SK-N-SH treated with all-trans-retinoic acid at 6 μM for 48 hours (cell line): Measurements from ENCODE around the gene LRRFIP1.

Source experiments
- ATAC-seq: fragments of 200-7000 bp; cut with Tn5 transposase; 3 replicates; pipeline ENCODE4 v1.9.1; 2020; ENCODE audit warnings: mild to moderate bottlenecking, moderate library complexity
- ARNTL ChIP-seq: fragments of 450-650 bp; formaldehyde crosslinking; IDR thresholded peaks from 2 replicates; pipeline ENCODE4 v1.5.0; 2020; ENCODE audit warnings: low read depth, mild to moderate bottlenecking, moderate library complexity, borderline replicate concordance
- BACH2 ChIP-seq: fragments of 250-450 bp; sonication (Bioruptor Pico); IDR thresholded peaks from 2 replicates; pipeline ENCODE4 v1.9.0; 2021; ENCODE audit warnings: mild to moderate bottlenecking, borderline replicate concordance
- CSDC2 ChIP-seq: fragments of 250-450 bp; sonication (Bioruptor Pico); IDR thresholded peaks from 2 replicates; pipeline ENCODE4 v1.5.0; 2020; ENCODE audit warnings: mild to moderate bottlenecking, moderate library complexity
- ESRRG ChIP-seq: fragments of 250-450 bp; sonication (Bioruptor Pico); IDR thresholded peaks from 2 replicates; pipeline ENCODE4 v1.6.1; 2021; ENCODE audit warnings: mild to moderate bottlenecking
- GLIS3 ChIP-seq: fragments of 250-450 bp; sonication (Bioruptor Pico); IDR thresholded peaks from 2 replicates; pipeline ENCODE4 v1.5.0; 2020; ENCODE audit warnings: mild to moderate bottlenecking, moderate library complexity
- ISL1 ChIP-seq: fragments of 250-450 bp; sonication (Bioruptor Pico); IDR thresholded peaks from 2 replicates; pipeline ENCODE4 v2.1.2; 2022; ENCODE audit warnings: mild to moderate bottlenecking, moderate library complexity
- OSR1 ChIP-seq: fragments of 250-450 bp; sonication (Bioruptor Pico); IDR thresholded peaks from 2 replicates; pipeline ENCODE4 v1.8.0; 2022; ENCODE audit warnings: moderate library complexity, mild to moderate bottlenecking, inconsistent platforms
- POU6F1 ChIP-seq: fragments of 250-450 bp; sonication (Bioruptor Pico); IDR thresholded peaks from 2 replicates; pipeline ENCODE4 v1.8.0; 2021; ENCODE audit warnings: low read depth, mild to moderate bottlenecking, moderate library complexity, borderline replicate concordance
- PPARA ChIP-seq: fragments of 250-450 bp; sonication (Bioruptor Pico); IDR thresholded peaks from 2 replicates; pipeline ENCODE4 v1.5.0; 2020; ENCODE audit warnings: mild to moderate bottlenecking, borderline replicate concordance
- RARB ChIP-seq: fragments of 250-450 bp; sonication (Bioruptor Pico); IDR thresholded peaks from 2 replicates; pipeline ENCODE4 v1.8.0; 2021; ENCODE audit warnings: mild to moderate bottlenecking, moderate library complexity
- SNAI2 ChIP-seq: fragments of 250-450 bp; sonication (Bioruptor Pico); IDR thresholded peaks from 2 replicates; pipeline ENCODE4 v1.5.0; 2020; ENCODE audit warnings: mild to moderate bottlenecking, moderate library complexity
- TCF4 ChIP-seq: fragments of 250-450 bp; sonication (Bioruptor Pico); IDR thresholded peaks from 2 replicates; pipeline ENCODE4 v1.8.0; 2021; ENCODE audit warnings: mild to moderate bottlenecking, moderate library complexity, borderline replicate concordance
- TOX ChIP-seq: fragments of 250-450 bp; sonication (Bioruptor Pico); IDR thresholded peaks from 2 replicates; pipeline ENCODE4 v1.8.0; 2021; ENCODE audit warnings: mild to moderate bottlenecking, moderate library complexity, borderline replicate concordance
- TSHZ2 ChIP-seq: fragments of 250-450 bp; sonication (Bioruptor Pico); IDR thresholded peaks from 2 replicates; pipeline ENCODE4 v1.5.0; 2020; ENCODE audit warnings: mild to moderate bottlenecking, moderate library complexity
- ZC3H10 ChIP-seq: fragments of 250-450 bp; sonication (Bioruptor Pico); IDR thresholded peaks from 2 replicates; pipeline ENCODE4 v1.5.1; 2021; ENCODE audit warnings: mild to moderate bottlenecking, moderate library complexity
- ZFP3 ChIP-seq: fragments of 250-450 bp; sonication (Bioruptor Pico); IDR thresholded peaks from 2 replicates; pipeline ENCODE4 v1.5.0; 2020; ENCODE audit warnings: mild to moderate bottlenecking, moderate library complexity
- ZFP30 ChIP-seq: fragments of 450-650 bp; formaldehyde crosslinking; IDR thresholded peaks from 2 replicates; pipeline ENCODE4 v1.5.0; 2022; ENCODE audit warnings: mild to moderate bottlenecking, moderate library complexity
- ZNF565 ChIP-seq: fragments of 450-650 bp; formaldehyde crosslinking; conservative IDR thresholded peaks from 2 replicates; pipeline ENCODE4 v1.5.0; 2020; ENCODE audit warnings: low read depth, mild to moderate bottlenecking, moderate library complexity
- ZNF70 ChIP-seq: fragments of 450-650 bp; formaldehyde crosslinking; IDR thresholded peaks from 2 replicates; pipeline ENCODE4 v1.5.0; 2020; ENCODE audit warnings: mild to moderate bottlenecking, moderate library complexity
- TF ChIP-seq, protein P1 (sequence below): fragments of 250-450 bp; sonication (Bioruptor Pico); IDR thresholded peaks from 2 replicates; pipeline ENCODE4 v1.5.1; 2021; ENCODE audit warnings: mild to moderate bottlenecking, moderate library complexity
- TF ChIP-seq, protein P2 (sequence below): fragments of 250-450 bp; sonication (Bioruptor Pico); IDR thresholded peaks from 2 replicates; pipeline ENCODE4 v1.5.1; 2020; ENCODE audit warnings: low read depth, mild to moderate bottlenecking, moderate library complexity
- TF ChIP-seq, protein P3 (sequence below): fragments of 250-450 bp; sonication (Bioruptor Pico); IDR thresholded peaks from 2 replicates; pipeline ENCODE4 v1.8.0; 2020; ENCODE audit warnings: mild to moderate bottlenecking, moderate library complexity, borderline replicate concordance

The LRRFIP1 gene

GRCh38 chr2:237820421-237820820 is 193.0 kb downstream of the LRRFIP1 start:
- no peak for ATAC-seq
- no peak for TF ChIP-seq BACH2 (CRISPR knock-in tag)
- no peak for TF ChIP-seq ESRRG
- TF ChIP-seq ZC3H10 (CRISPR knock-in tag), result no peak
- TF ChIP-seq POU6F1 (CRISPR knock-in tag), result no peak
- no peak for TF ChIP-seq ZFP30 (CRISPR knock-in tag)
- TF ChIP-seq ZFP3, result no peak
- TF ChIP-seq OSR1 (CRISPR knock-in tag), result no peak
- no peak for TF ChIP-seq SNAI2 (CRISPR knock-in tag)
- TF ChIP-seq, protein P1, sequence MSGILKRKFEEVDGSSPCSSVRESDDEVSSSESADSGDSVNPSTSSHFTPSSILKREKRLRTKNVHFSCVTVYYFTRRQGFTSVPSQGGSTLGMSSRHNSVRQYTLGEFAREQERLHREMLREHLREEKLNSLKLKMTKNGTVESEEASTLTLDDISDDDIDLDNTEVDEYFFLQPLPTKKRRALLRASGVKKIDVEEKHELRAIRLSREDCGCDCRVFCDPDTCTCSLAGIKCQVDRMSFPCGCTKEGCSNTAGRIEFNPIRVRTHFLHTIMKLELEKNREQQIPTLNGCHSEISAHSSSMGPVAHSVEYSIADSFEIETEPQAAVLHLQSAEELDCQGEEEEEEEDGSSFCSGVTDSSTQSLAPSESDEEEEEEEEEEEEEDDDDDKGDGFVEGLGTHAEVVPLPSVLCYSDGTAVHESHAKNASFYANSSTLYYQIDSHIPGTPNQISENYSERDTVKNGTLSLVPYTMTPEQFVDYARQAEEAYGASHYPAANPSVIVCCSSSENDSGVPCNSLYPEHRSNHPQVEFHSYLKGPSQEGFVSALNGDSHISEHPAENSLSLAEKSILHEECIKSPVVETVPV (CRISPR knock-in tag), result no peak

DNA sequence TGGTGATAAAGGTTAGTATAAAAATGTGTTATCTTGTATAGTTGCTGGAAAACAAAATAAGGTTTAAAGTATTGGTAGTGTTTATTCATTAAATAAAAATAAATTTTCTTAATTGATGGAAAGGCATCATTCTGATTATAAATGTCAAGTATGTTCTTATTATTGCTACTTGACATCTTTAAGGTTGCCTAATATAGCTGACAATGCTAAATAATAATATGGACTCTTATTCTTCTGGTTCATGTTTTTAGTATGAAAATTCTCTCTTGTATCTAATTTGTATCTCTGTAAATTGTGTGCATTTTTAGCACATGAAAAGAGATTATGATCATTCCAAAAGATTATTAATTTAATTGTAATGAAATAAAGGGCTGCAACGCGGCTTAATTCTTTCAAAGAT is 196.2 kb downstream of the LRRFIP1 start:
- ATAC-seq, result no peak
- TF ChIP-seq, protein P1 (CRISPR knock-in tag), result no peak
- TF ChIP-seq ARNTL (no peak), SNAI2 (CRISPR knock-in tag) (no peak), RARB (CRISPR knock-in tag) (no peak), ZNF565 (CRISPR knock-in tag) (no peak), ZFP3 (no peak), TSHZ2 (CRISPR knock-in tag) (no peak), GLIS3 (no peak), TOX (CRISPR knock-in tag) (no peak), BACH2 (CRISPR knock-in tag) (no peak), OSR1 (CRISPR knock-in tag) (no peak), ISL1 (no peak), PPARA (no peak), POU6F1 (CRISPR knock-in tag) (no peak), ZNF70 (CRISPR knock-in tag) (no peak)
- TF ChIP-seq, protein P2, sequence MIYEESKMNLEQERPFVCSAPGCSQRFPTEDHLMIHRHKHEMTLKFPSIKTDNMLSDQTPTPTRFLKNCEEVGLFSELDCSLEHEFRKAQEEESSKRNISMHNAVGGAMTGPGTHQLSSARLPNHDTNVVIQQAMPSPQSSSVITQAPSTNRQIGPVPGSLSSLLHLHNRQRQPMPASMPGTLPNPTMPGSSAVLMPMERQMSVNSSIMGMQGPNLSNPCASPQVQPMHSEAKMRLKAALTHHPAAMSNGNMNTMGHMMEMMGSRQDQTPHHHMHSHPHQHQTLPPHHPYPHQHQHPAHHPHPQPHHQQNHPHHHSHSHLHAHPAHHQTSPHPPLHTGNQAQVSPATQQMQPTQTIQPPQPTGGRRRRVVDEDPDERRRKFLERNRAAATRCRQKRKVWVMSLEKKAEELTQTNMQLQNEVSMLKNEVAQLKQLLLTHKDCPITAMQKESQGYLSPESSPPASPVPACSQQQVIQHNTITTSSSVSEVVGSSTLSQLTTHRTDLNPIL (CRISPR knock-in tag), result no peak

DNA sequence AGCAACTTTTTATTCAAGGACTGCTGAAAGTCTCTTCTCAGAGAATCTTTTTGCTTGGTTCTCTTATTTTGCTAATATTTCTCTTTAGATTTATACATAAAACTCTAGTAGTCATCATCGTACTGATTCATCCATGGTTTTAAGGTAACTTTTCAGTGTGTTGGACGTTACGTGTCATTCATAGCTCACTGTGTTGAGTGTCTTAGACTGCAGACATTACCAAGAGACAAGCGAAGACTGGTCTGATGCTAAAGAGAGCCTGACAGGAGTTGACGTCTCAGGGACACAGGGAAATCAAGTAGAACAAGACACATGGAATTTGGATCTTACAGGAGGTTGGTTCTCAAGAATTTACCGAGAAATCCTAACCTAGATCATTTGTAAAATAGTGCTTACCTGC is 196.7 kb downstream of the LRRFIP1 start:
- ATAC-seq, result no peak
- TF ChIP-seq CSDC2 (CRISPR knock-in tag) (no peak), TCF4 (CRISPR knock-in tag) (no peak), BACH2 (CRISPR knock-in tag) (no peak), POU6F1 (CRISPR knock-in tag) (no peak), ZFP3 (no peak), RARB (CRISPR knock-in tag) (no peak), ISL1 (no peak), ZC3H10 (CRISPR knock-in tag) (no peak), ZNF70 (CRISPR knock-in tag) (no peak), ZFP30 (CRISPR knock-in tag) (no peak), ARNTL (no peak)
- TF ChIP-seq, protein P1 (CRISPR knock-in tag), result no peak
- TF ChIP-seq, protein P3, sequence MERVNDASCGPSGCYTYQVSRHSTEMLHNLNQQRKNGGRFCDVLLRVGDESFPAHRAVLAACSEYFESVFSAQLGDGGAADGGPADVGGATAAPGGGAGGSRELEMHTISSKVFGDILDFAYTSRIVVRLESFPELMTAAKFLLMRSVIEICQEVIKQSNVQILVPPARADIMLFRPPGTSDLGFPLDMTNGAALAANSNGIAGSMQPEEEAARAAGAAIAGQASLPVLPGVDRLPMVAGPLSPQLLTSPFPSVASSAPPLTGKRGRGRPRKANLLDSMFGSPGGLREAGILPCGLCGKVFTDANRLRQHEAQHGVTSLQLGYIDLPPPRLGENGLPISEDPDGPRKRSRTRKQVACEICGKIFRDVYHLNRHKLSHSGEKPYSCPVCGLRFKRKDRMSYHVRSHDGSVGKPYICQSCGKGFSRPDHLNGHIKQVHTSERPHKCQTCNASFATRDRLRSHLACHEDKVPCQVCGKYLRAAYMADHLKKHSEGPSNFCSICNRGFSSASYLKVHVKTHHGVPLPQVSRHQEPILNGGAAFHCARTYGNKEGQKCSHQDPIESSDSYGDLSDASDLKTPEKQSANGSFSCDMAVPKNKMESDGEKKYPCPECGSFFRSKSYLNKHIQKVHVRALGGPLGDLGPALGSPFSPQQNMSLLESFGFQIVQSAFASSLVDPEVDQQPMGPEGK (CRISPR knock-in tag), result no peak
